ENCODE measurements around the gene TXNL1.
"Not testable (repeated sequence)": the region's sequence is repeated elsewhere in the genome, so short reads cannot be mapped to it uniquely, and the experiment has no call there.

TXNL1 gene

GRCh38 chr18:56638232-56639103 lies at the start of gene TXNL1:
TSS of gene TXNL1 (minus strand) at chr18:56638592. CDS start at chr18:56638440, 152 bp downstream.
- DNase-seq, result peak; percentile 94

DNA sequence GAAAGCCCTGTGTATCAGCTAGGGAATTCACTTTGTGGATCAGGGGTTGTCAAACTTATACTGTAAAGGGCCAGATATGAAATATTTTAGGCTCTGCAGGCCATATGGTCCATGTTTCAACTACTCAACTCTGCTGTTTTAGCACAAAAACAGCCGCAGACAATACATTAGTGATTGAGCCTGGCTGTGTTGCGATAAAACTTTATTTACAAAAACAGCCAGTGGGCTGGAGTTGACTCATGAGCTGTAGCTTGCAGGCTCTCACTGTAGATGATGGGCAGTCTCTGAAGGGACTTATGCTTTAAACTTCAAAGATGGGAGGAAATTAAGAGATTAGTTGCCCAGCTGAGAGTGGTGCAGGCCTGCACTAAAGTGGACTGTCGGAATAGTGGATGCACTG lies 45.9 kb upstream of the TXNL1 start:
- DNase-seq, result no peak

DNA sequence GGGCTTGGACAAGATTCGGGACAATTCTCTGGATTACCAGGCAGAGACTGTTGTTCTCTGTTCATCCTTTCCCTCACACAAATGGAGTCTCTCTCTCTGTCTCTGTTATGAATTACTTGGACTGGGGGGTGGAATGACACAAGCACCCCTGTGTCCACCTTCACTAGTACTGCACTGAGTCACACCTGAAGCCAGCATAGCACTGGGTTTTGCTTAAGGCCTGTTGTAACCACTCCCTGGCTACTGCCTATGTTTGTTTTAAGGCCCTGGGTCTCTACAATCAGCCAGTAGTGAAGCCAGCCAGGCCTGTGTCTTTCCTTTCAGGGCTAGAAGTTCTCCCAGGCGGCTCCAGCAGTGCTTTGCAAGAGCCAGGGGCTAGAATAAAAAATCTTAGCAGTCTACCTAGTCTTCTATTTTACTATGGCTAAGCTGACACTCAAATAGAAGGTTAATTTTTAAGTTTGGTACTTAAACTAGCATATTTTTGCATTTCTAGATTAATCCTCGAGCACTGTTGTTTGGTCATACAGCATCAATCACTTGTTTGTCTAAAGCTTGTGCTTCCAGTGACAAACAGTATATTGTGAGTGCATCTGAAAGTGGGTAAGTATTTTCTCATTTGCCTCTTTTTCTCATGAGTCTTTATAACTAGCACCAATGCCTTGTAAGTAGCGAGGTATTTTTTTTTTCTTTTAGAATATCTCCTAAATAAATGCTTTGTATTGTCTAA lies 40.6 kb upstream of the TXNL1 start:
- no peak for DNase-seq

DNA sequence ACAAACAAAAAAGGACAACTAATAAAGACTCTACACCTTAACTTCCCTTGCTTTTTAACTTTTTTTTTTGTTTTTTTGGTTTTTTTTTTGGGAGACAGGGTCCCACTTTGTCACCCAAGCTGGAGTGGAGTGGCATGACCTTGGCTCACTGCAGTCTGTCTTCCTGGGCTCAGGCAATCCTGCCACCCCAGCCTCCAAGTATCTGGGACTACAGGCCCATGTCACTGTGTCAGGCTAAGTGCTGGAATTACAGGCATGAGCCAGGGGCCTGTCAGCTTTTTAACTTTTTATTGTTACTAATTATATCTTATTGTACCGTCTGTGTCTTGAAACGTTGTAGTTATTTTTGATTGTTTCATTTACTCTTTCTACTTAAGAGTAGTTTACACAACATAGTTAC lies 38.2 kb upstream of the TXNL1 start:
- DNase-seq, result no peak

GRCh38 chr18:56672981-56673380 lies 34.6 kb upstream of the TXNL1 start:
- DNase-seq, result no peak

GRCh38 chr18:56672391-56672790 lies 34.0 kb upstream of the TXNL1 start:
- DNase-seq, result no peak

DNA sequence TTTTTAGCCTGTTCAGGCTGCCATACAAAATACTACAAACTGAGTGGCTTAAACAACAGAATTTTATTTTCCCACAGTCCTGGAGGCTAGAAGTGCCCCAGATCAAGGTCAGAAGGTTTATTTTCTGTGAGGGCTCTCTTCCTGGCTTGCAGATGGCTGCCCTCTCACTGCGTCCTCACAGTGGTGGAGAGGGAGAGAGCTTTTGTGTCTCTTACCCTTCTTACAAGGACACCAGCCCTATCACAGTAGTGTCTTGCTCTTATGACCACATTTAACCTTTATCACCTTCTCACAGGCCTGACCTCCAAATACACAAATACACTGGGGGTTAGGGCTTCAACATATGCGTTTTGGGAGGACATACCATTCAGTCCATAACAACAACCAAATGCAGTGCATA lies 24.5 kb upstream of the TXNL1 start:
- no peak for DNase-seq

GRCh38 chr18:56662502-56662901 lies 24.1 kb upstream of the TXNL1 start:
- DNase-seq, result no peak

DNA sequence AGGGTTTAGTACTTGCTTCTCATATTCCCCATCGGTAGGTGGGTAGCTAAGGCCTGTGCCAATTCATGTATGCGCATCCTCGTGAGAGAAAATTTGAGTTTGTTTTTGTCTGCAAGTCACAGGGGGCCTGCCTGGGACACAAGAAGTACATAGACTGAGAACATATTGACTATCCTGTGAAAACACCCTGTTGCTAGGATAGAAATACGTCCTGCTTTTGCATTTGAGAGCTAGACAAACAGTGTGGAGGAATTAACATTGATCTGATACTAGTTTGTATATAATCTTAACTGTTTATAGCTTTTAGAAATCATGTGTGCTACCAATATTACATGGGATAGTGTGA lies 23.6 kb upstream of the TXNL1 start:
- no peak for DNase-seq

DNA sequence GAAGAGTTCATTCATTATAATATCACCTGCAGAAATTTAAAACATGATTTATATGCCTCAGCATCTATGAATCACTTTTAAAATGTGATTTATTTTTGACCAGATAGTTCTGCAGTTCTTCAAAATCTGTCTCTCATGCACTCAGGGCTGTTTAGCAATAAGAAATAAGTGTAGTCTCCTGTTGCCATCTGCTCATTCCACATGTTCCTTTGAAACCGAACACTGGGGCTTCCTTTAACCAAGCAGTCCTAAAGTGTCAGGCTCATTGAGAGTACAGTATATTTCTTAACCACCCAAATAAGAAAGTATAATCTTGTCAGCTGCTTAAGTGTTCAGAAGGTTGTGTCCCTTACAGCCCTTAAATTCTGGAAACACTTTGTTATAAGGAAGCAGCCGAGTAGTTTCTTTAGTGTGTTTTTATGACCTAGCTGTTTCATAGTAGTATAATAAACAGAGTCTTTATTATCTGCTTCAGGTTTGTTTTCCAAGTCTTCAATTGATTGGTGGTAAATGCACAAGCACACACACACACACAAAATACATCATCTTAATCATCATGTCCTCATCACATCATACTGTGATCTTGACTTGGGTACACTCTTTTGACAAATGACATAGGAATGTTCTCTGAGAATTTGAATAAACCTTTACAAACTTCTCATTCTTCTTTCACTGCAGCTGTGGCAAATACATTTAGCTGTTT lies 23.1 kb upstream of the TXNL1 start:
- peak; percentile 89 for DNase-seq

DNA sequence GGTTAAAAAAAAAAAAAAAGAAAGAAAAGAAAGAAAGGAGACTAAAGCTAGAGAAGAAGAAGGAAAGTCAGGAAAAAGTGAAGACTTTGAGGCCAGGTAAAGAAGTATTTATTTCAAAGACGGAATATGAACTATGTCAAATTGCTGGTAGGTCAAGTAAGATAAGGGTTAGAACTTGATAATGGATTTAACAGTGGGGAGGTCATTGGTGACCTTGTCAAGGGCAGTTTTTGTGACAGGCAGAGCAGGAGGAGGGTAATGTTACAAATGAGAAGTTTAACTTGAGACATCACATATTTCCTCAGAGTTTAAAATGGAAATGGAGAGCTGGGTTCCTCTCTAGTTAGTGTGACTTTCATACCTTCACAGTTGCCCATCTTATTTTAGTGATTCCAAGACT lies 22.3 kb upstream of the TXNL1 start:
- DNase-seq, result no peak

- DNase-seq, result no peak
Measured at GRCh38 chr18:56659111-56659510, 20.7 kb upstream of the TXNL1 start.

DNA sequence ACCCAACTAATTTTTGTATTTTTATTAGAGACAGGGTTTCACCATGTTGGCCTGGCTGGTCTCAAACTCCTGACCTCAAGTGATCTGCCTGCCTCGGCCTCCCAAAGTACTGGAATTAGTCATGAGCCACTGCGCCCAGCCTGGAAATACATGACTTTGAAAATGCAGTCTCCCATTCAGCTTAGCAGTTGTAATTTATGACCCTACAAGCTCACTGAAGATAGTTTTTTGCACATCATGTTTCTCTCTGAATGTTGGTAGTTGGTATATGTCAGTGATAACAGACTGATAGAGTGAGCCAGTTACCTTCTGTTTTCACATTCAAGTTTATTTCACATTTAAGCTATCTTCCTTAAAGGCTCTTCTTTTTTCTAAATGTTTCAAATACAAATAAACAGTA lies 19.9 kb upstream of the TXNL1 start:
- DNase-seq, result no peak

- DNase-seq, result not testable (repeated sequence)
Measured at GRCh38 chr18:56654280-56654679, 15.9 kb upstream of the TXNL1 start.

DNA sequence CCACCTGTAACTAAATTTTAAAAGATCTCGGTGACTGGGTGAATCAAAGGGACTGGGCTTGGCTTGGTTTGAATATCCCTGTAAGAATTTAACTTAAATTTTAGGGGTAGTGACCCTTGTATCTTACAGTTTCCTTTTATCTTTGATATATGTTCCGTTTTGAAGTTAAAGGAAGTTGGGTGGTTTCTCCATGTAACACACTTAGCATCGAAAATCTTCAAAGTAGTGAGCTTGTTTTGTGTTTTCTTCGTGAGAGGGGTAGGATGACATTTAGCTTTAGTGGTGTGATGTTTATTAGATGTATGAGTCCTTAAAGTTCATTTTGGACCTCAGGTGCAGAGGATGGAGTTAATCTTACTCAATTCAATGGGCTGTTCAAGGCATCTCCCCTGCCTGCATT lies 14.4 kb upstream of the TXNL1 start:
- DNase-seq, result no peak

GRCh38 chr18:56651771-56652092 lies 13.3 kb upstream of the TXNL1 start:
- DNase-seq, result no peak

GRCh38 chr18:56650944-56651770 lies 12.8 kb upstream of the TXNL1 start, which contains the start of gene WDR7:
TSS of gene WDR7 (plus strand) at chr18:56651359. CDS start at chr18:56672516, 21,157 bp downstream.
- peak; percentile 97 for DNase-seq

- no peak for DNase-seq
Measured at GRCh38 chr18:56649996-56650395, 11.6 kb upstream of the TXNL1 start.

GRCh38 chr18:56647951-56648893 lies 9.8 kb upstream of the TXNL1 start:
- DNase-seq, result no peak

DNA sequence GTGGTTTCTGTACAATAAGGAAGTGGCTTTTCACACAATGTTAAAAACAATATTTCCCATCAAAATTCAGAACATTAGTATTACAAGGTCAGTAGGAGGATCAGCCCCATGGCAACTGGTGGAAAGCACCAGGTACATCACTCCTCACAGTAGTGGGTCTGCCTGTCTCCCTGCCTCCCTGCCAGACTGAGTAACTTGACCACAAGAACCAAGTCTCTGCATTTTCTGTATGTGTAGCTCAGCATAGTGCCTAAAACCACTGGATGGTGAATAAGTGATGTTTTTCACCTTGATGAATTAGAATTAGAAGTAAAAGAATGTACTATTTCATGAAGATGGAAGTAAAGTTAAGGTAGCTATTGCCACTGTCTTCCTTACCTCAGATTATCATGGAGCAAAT lies 8.7 kb upstream of the TXNL1 start:
- no peak for DNase-seq

GRCh38 chr18:56645415-56646016 lies 7.1 kb upstream of the TXNL1 start:
- DNase-seq, result no peak

All from DMS 273 treated with DMSO at 0.1 percent for 48 hours (cell line).